Daoy (cell line): ENCODE measurements around the gene RIC8A. TPM values are rescaled to one million over a fixed set of nuclear protein-coding genes. Genes with fewer than 3 reads are reported as not detected.
A peak's percentile ranks its signal among the peaks of the same experiment; 100 is the strongest.
"Not testable (repeated sequence)": the region's sequence is repeated elsewhere in the genome, so short reads cannot be mapped to it uniquely, and the experiment has no call there.

Experiments used
- DNase-seq: peaks from one replicate; pipeline ENCODE4 v3.0.0-alpha.2; 2015; ENCODE audit warnings: low read depth
- total RNA-seq: library from RNA; depleted of rRNA; stranded (reverse); fragments of >200 nt; shearing (Covaris generic); gene quantifications from 2 replicates; pipeline ENCODE4 v1.2.3, GENCODE V29; 2014

Gene RIC8A
- total RNA-seq, 1 experiment from 2014 or later: 130 TPM

DNA sequence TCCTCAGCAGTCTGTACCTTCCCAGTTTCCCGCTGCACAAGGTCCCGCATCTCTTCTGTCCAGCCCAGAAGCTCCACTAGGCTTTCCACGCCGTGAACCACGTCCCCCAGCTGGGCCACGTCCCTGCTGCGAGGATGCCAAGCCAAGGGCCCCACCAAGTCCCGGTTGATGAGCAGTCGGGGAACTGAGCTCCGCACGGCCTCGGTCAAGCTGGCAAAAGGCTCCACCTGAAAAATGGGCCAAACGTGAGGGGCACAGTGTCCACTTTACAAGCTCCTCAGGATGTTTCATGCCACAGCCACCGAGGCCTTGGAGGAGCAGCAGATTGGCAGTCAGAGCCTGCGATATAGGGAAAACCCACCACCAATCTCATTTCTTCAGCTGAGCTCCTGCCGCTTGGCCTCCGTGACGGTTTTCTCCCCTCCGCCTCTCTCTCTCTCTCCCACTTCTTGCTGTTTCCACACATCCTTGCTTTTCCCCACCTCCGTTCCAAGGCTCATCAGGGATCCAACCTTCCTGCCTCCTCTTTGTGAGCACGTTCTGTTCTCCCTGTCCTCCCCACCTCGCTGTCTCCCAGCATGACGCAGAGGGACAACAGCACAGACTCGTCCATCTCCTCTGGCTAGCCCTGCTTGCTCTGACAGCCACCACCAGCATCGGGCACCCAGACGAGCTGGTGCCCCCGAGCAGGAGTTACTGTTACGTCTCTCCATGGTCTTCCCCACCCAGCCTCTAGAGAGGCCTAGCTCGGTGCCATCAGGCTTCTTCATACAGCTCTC is 11.5 kb downstream of the RIC8A start:
- no peak for DNase-seq

DNA sequence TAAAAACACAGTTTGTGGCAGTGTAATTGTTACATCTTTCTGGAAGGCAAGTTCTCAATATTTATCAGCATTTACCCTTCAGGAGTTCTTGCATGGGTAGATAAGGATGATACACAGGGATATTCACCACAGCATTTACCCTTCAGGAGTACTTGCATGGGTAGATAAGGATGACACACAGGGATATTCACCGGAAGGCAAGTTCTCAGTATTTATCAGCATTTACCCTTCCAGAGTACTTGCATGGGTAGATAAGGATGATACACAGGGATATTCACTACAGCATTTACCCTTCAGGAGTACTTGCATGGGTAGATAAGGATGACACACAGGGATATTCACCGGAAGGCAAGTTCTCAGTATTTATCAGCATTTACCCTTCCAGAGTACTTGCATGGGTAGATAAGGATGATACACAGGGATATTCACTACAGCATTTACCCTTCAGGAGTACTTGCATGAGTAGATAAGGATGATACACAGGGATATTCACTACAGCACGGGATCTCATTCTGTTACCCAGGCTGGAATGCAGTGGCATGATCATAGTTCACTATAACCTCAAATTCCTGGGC is 13.2 kb downstream of the RIC8A start:
- not testable (repeated sequence) for DNase-seq

GRCh38 chr11:221539-221938 is 14.0 kb downstream of the RIC8A start:
- no peak for DNase-seq

GRCh38 chr11:221998-222789 is 14.7 kb downstream of the RIC8A start:
- DNase-seq: no peak

DNA sequence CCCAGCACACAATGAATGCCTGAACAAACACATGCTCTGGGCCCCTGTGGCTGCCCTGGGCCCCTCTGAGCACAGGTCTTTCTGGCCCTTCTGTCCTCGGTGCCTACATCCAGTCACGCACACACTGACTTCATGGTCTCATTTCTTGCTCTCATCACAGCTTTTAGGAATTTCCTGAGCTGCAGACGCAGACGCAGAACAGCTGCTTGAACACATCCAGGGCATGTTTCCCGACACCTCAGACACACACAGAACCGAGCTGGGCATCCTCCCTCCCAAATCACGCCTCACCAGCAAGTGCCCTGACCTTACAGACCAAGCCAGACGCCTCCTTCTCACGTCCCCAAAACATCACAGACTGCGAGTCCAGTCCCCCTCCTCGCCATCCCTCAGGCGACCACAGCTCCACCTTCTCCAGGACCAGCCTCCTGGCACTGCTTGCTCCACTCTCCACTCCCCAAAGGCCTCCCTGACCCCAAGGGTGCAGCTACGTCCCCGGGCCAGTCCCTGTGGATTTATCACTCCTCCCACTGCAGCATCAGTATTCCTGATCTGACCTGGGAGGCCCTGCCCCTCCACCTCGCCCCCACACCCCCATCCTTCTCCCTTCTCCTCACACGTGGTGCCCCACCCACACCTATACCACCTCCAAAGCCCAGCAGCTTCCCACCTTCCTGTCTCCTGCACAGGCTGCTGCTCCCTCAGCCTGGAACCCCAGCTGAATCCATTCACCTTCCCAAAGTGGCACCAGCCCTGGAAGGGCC is 15.7 kb downstream of the RIC8A start:
- DNase-seq: no peak

DNA sequence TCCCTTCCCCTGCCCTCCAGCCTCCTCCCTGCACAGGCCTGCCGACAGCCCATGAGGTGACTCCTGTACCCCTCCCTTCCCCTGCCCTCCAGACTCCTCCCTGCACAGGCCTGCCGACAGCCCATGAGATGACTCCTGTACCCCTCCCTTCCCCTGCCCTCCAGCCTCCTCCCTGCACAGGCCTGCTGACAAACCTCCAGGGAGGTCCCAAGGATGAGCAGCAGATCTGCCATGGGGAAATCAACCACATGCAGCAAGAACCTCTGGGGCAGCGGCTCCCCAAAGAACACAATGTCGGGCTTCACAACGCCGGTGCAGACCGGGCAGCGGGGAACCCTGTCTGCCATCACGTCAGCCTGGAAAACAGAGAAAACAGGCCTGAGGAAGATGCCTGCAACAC is 16.4 kb downstream of the RIC8A start:
- no peak for DNase-seq

GRCh38 chr11:224424-224823 is 16.9 kb downstream of the RIC8A start:
- no peak for DNase-seq

DNA sequence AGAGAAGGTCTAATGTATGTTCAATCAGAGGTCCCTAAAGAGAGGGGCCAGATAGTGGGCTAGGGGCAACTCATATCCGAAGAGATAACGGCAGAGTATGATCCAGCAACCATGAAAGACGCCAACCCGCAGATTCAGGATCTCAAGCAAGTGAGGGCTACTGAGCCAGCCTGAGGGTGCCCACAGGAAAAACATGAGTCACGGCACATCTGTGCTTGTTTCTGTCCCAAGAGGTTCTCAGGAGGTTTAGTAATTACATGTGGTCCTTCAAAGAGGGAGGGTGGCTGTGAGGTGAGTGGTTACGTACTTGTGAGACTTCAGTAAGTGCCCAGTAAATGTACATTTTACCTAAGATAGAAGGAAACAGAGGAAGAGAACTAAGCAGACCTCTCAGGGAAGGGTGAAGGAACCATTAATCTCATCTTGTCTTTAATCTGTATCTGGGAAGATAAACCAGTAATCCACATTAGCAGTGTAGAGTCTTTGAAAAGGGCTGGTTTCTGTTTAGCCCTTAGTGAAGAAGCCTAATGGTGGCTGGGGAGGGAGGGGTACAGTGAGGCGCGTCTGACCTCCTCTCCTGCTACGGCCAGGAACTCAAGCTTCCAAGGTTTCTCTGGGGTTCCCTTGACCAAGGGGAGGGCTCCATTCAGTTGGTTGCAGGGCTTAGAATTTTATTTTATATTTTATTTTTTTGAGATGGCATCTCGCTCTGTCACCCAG is 18.4 kb downstream of the RIC8A start:
- DNase-seq: peak; percentile 82

DNA sequence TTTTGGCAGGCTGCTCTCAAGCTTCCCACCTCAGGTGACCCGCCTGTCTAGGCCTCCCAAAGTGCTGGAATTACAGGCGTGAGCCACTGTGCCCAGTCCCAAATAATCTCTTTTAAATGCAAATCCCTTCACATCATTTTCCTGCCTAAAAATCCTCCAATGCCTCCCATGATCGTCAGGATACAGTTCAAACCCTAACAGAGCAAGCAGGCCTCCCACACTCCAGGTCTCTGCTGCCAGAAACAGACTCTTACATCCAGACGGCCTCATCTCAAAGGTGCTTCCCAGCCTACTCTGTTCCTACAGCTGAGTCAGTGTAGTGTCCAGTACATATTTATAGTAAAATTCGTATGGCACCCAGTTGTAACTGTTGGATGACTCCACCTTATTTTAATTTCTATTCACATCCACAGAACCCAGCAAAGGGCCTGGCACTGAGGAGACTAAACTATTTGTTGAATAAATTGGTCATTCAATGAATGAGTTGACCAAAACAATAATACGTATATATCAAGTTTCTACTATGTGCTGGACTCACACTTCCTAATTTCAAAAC is 20.4 kb downstream of the RIC8A start:
- no peak for DNase-seq

DNA sequence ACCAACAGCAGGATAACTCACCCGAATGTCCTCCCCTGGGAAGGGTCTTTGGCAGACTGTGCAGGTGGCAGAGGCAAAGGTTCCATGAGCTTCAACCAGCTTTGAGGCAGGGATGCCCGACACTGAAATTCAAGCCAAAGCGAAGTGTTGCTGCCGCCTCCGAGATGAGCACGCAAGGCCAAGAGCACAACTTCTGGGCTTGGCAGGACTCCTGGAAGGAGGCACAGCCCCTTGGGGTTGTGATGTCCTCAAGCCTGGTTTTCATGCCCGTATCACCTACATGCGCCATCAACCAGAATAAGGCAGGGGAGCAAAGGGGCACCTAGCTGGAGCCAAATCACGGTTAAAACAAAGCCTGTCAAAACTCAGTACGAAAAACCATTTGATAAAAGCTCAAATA is 22.9 kb downstream of the RIC8A start:
- no peak for DNase-seq

DNA sequence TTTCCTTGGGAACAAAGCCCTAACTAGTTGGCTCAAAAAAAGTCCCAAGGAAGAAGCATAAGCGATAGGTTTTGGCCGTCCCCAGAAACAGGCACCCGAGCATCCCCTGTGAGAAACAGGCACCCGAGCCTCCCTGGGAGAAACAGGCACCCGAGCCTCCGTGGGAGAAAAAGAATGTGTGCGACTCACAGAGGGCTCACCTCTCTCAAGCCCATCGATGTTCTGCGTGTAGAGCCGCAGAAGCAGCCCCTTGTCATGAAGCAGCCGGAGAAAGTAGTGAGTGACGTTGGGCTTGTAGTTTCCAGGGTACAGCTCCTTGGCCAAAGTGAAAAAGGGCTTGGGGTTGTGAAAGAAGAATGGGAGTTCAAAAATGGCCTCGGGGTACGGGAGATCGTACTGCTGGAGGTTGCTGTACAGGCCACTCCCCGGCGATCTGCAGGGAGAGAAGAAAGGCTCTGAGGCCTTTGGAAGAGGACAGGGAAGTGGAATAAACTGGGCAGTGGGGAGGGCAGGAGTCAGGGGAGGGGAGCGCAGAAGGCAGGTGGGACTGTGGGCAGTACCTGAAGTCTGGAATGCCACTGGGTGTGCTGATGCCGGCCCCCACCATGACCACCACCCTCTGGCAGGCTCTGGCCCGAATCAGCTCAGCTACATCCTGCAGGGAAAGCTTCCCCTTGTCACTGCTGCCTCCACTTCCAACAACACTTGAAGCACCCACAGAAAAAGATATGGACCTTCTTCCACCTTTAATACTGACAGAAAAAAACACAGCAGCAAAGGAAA is 25.5 kb downstream of the RIC8A start:
- no peak for DNase-seq

GRCh38 chr11:235180-235579 is 27.7 kb downstream of the RIC8A start:
- no peak for DNase-seq

- no peak for DNase-seq
Observed at GRCh38 chr11:235609-235996, 28.1 kb downstream of the RIC8A start.

DNA sequence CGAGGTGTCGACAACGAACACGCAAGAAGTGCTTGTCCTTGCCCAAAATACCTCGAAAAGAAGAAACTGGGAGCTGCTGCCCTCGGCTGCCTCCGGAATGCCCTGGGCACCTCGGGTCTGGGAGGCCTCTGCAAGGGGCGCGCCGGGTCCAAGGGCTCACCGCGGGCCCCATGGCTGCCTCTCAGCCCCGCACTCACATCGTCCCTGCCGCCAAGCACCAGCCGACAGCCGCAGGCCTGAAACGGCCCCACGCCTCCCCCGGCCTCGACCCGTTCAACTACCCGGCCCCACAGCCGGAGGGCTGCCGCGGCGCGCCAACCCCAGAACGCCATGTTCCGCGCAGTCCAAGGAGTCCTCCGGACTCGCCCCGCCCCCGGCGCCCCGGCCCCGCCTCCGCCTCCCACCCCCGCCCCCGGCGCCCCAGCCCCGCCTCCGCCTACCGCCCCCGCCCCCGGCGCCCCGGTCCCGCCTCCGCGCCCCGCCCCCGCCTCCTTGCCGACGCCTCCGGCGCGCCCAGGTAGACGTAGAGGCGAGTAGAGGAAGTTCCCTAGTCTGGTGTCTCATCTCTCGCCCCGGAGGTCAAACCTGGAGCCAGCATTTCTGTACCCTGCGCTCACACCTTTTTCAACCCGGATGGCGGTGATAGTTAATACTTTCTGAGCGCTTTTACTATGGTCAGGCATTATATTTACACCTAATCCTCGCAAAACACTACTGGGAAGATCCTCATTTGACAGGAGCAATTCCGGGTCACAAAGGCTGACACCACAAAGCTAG is 28.7 kb downstream of the RIC8A start, which contains the start of gene SIRT3:
SIRT3 (minus strand) TSS at position 346 of the 777 bp plus-strand sequence; CDS start at position 332, 14 bp downstream.
- DNase-seq: peak; percentile 87

- DNase-seq: peak; percentile 91
Observed at GRCh38 chr11:236774-237767, 29.6 kb downstream of the RIC8A start, which contains the start of gene PSMD13. TSS of gene PSMD13 (plus strand) at chr11:236976. CDS start at chr11:237050, 74 bp downstream.

DNA sequence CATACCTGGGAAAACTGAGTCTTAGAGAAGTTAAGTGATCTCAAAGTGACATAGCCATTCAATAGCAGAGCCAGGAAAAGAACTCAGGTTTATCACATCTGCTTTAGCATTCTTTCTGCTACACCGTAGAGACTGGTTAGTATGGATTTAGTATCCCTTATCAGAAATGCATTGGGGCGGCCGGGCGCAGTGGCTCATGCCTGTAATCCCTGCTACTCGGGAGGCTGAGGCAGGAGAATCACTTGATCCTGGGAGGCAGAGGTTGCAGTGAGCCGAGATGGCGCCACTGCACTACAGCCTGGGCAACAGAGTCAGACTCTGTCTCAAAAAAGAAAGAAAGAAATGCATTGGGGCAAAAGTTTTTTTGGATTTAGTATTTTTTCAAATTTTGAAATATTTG is 30.8 kb downstream of the RIC8A start:
- not testable (repeated sequence) for DNase-seq

- DNase-seq: no peak
Observed at GRCh38 chr11:240315-240714, 32.8 kb downstream of the RIC8A start.

DNA sequence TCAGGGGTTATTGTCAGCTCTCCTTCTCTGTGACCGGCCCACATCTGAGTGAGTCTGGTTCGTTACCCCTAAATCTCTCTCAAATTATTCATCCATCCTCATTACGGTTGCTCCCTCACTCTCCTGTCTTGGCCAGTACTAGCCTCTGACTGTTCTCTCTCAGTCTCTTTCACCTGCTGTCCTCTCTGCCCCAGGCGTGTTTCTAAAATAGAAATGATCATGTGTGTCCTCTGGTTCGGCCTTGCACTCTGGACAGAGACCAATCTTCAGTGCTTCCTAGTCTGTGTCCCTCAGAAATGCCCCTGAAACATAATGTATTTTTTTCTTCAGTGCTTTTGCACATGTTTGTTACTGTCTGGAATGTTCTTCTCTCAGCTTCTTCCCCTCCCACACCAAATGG is 34.1 kb downstream of the RIC8A start:
- no peak for DNase-seq
